ENCODE data around the gene PAPPA. TPM values are rescaled to one million over a fixed set of nuclear protein-coding genes. Genes with fewer than 3 reads are reported as not detected.
A peak's percentile ranks its signal among the peaks of the same experiment; 100 is the strongest.

The PAPPA gene
- total and polyA plus RNA-seq, 2 experiments from 2014 or later = 0.76 to 0.80 TPM

- no peaks in the 10 kb centered on the region for H3K27me3 ChIP-seq
- peak in 1 of 2 donors; percentile 46 for DNase-seq (ENCODE audit: low read depth in 1 of 2, low spot score in 1 of 2)
- H3K4me3 ChIP-seq = no peak overlapping the region
- no peaks in the 10 kb centered on the region for H3K9me3 ChIP-seq (ENCODE audit: low read depth)
- no peak overlapping the region for H3K27ac ChIP-seq
- no peaks in the 10 kb centered on the region for H3K36me3 ChIP-seq
- TF ChIP-seq CTCF (IDR thresholded peaks at IDR 0.05; ENCODE audit: low read depth, low read length) = no peak
- no peaks in the 10 kb centered on the region for H3K4me1 ChIP-seq (ENCODE audit: low read depth)
Observed at GRCh38 chr9:116238776-116239340, 85.3 kb downstream of the PAPPA start.

GRCh38 chr9:116243708-116244107 is 90.1 kb downstream of the PAPPA start:
- Histone ChIP-seq H3K36me3 (no peaks in the 10 kb centered on the region), H3K27me3 (no peaks in the 10 kb centered on the region), H3K4me3 (no peak overlapping the region), H3K9me3 (ENCODE audit: low read depth) (no peaks in the 10 kb centered on the region), H3K27ac (no peak overlapping the region), H3K4me1 (ENCODE audit: low read depth) (no peaks in the 10 kb centered on the region)
- TF ChIP-seq CTCF (IDR thresholded peaks at IDR 0.05; ENCODE audit: low read depth, low read length) = no peak
- DNase-seq (ENCODE audit: low read depth in 1 of 2, low spot score in 1 of 2) = peak in 1 of 2 donors; percentile 20

GRCh38 chr9:116247284-116247683 is 93.7 kb downstream of the PAPPA start:
- no peak for TF ChIP-seq CTCF (IDR thresholded peaks at IDR 0.05; ENCODE audit: low read depth, low read length)
- H3K4me3 ChIP-seq = no peak overlapping the region
- no peaks in the 10 kb centered on the region for H3K27me3 ChIP-seq
- no peak overlapping the region for H3K27ac ChIP-seq
- no peaks in the 10 kb centered on the region for H3K4me1 ChIP-seq (ENCODE audit: low read depth)
- H3K9me3 ChIP-seq (ENCODE audit: low read depth) = no peaks in the 10 kb centered on the region
- no peak for DNase-seq (ENCODE audit: low read depth in 1 of 2, low spot score in 1 of 2)
- H3K36me3 ChIP-seq = no peaks in the 10 kb centered on the region

- H3K4me3 ChIP-seq = no peak overlapping the region
- no peaks in the 10 kb centered on the region for H3K27me3 ChIP-seq
- H3K27ac ChIP-seq = no peak overlapping the region
- peak in 1 of 2 donors; percentile 63 for DNase-seq (ENCODE audit: low read depth in 1 of 2, low spot score in 1 of 2)
- no peak for TF ChIP-seq CTCF (IDR thresholded peaks at IDR 0.05; ENCODE audit: low read depth, low read length)
- no peaks in the 10 kb centered on the region for H3K9me3 ChIP-seq (ENCODE audit: low read depth)
- H3K36me3 ChIP-seq = no peaks in the 10 kb centered on the region
- no peaks in the 10 kb centered on the region for H3K4me1 ChIP-seq (ENCODE audit: low read depth)
Observed at GRCh38 chr9:116247791-116248374, 94.3 kb downstream of the PAPPA start.

GRCh38 chr9:116250891-116251290 is 97.3 kb downstream of the PAPPA start:
- Histone ChIP-seq H3K36me3 (no peaks in the 10 kb centered on the region), H3K9me3 (ENCODE audit: low read depth) (no peaks in the 10 kb centered on the region), H3K27ac (no peak overlapping the region), H3K27me3 (no peaks in the 10 kb centered on the region), H3K4me1 (ENCODE audit: low read depth) (no peaks in the 10 kb centered on the region), H3K4me3 (no peak overlapping the region)
- DNase-seq (ENCODE audit: low read depth in 1 of 2, low spot score in 1 of 2) = no peak
- no peak for TF ChIP-seq CTCF (IDR thresholded peaks at IDR 0.05; ENCODE audit: low read depth, low read length)
